Hepatocyte (in vitro differentiated cells): Measurements from ENCODE around the gene ELF5.

ENCODE experiments used
- CTCF ChIP-seq: fragments of 200-600 bp; sonication (generic); IDR thresholded peaks from 2 replicates; pipeline ENCODE4 v1.5.1; 2016; ENCODE audit warnings: antibody characterized with exemption, mild to moderate bottlenecking; ENCODE audit not compliant: poor library complexity
- EZH2 ChIP-seq: fragments of 200-600 bp; sonication (generic); IDR thresholded peaks from 2 replicates; pipeline ENCODE4 v1.6.1; 2016; ENCODE audit warnings: antibody characterized with exemption, mild to moderate bottlenecking, borderline replicate concordance
- EZH2phosphoT487 ChIP-seq: fragments of 200-600 bp; sonication (generic); IDR thresholded peaks from one replicate; pipeline ENCODE4 v1.6.1; 2018; ENCODE audit warnings: antibody characterized with exemption, mild to moderate bottlenecking, low read depth, moderate library complexity; ENCODE audit not compliant: unreplicated experiment, severe bottlenecking

- no peak for TF ChIP-seq CTCF
- TF ChIP-seq EZH2: no peak
- TF ChIP-seq EZH2phosphoT487: no peak
Measured at GRCh38 chr11:34459507-34460162, 54.0 kb downstream of the ELF5 start.
